Hepatocyte (in vitro differentiated cells): ENCODE measurements around the gene ALG1L2.
"Not testable (repeated sequence)": the region's sequence is repeated elsewhere in the genome, so short reads cannot be mapped to it uniquely, and the experiment has no call there.

Experiments used
- EZH2 ChIP-seq: fragments of 200-600 bp; sonication (generic); IDR thresholded peaks from 2 replicates; pipeline ENCODE4 v1.6.1; 2016; ENCODE audit warnings: antibody characterized with exemption, mild to moderate bottlenecking, borderline replicate concordance
- TF ChIP-seq, protein P1 (sequence below): fragments of 200-600 bp; sonication (generic); IDR thresholded peaks from 2 replicates; pipeline ENCODE4 v1.5.1; 2016; ENCODE audit warnings: antibody characterized with exemption, mild to moderate bottlenecking; ENCODE audit not compliant: poor library complexity

- TF ChIP-seq, protein P1, sequence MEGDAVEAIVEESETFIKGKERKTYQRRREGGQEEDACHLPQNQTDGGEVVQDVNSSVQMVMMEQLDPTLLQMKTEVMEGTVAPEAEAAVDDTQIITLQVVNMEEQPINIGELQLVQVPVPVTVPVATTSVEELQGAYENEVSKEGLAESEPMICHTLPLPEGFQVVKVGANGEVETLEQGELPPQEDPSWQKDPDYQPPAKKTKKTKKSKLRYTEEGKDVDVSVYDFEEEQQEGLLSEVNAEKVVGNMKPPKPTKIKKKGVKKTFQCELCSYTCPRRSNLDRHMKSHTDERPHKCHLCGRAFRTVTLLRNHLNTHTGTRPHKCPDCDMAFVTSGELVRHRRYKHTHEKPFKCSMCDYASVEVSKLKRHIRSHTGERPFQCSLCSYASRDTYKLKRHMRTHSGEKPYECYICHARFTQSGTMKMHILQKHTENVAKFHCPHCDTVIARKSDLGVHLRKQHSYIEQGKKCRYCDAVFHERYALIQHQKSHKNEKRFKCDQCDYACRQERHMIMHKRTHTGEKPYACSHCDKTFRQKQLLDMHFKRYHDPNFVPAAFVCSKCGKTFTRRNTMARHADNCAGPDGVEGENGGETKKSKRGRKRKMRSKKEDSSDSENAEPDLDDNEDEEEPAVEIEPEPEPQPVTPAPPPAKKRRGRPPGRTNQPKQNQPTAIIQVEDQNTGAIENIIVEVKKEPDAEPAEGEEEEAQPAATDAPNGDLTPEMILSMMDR = not testable (repeated sequence)
- not testable (repeated sequence) for TF ChIP-seq EZH2
These were observed 31.1 kb downstream of the ALG1L2 start for GRCh38 chr3:130112748-130113073.
